Fibroblast of upper back skin (primary cell): Measurements from ENCODE around the gene ALDH3B1.

Source experiments
- DNase-seq: peaks from one replicate; pipeline ENCODE4 v3.0.0-alpha.2; 2013

Gene ALDH3B1

DNA sequence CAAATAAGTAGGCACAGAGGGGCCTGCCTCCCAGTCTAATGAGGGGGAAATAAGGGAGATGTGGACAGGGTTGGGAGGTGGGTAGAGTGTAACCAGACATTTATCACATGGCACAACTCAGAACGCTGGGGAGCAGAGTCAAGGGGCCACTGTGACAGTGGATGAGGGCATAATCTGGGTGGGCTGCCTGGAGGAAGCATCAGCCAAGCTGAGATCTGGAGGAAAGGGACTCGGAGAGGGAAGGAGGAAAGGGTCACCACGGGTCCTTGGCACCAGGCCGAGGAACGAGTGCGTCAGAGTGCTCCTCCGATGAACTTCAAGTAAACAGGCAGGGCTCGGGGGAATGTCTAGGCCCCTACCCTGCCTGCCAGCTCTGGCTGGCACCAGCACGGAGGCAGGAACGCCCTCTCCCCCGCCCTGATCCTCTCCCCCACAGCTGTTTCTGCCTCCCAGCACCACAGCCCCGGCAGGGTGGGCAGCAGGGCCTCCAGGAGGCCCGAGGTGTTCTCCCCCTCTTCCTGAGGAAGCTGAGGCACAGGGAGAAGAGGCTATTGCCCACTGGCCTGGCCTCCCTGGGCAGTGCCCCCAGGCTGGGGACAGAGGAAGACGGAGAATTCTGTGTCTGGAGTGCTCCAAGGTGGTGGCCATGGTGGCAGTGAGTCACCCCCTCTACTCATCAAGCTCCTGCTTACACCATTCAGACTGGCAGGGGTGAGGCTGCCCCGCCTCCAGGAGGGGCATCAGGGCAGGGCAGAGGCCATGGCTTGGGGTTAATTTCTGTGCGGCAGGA is 4.2 kb downstream of the ALDH3B1 start:
- DNase-seq: peak; percentile 29

DNA sequence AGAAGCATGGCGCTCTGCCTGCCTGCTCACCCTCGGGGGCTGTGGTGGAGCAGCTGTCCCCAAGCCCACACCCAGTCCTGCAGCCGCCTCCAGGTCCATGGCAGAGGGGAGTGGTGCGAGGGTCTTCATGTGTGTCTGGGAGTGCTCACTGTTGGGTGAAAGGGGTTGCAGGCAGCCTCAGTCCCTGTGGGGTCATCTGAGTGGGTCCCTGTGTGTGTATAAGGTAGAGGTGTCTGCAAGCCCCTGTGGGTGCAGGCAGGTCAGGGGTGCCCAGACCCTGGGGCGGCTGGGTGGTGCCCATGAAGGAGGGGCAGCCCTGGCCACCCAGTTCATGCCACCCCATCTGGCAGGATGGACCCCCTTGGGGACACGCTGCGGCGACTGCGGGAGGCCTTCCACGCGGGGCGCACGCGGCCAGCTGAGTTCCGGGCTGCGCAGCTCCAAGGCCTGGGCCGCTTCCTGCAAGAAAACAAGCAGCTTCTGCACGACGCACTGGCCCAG is 4.9 kb downstream of the ALDH3B1 start:
- no peak for DNase-seq

DNA sequence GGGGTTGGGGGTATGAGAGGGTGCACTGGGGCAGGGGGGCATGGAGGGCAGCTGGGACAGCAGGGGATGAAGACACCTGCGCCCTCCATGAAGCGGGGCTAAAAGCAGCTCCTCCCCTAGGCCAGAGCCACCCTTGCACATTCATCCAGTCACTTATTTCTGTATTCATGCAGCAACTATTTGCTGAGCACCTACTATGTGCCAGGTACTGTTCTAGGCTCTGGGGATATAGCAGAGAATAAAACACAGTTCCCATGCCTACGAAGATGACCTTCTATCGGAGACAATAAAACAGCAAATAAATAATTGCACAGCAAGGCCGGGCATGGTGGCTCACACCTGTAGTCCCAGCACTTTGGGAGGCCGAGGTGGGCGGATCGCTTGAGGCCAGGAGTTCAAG is 5.3 kb downstream of the ALDH3B1 start:
- no peak for DNase-seq

DNA sequence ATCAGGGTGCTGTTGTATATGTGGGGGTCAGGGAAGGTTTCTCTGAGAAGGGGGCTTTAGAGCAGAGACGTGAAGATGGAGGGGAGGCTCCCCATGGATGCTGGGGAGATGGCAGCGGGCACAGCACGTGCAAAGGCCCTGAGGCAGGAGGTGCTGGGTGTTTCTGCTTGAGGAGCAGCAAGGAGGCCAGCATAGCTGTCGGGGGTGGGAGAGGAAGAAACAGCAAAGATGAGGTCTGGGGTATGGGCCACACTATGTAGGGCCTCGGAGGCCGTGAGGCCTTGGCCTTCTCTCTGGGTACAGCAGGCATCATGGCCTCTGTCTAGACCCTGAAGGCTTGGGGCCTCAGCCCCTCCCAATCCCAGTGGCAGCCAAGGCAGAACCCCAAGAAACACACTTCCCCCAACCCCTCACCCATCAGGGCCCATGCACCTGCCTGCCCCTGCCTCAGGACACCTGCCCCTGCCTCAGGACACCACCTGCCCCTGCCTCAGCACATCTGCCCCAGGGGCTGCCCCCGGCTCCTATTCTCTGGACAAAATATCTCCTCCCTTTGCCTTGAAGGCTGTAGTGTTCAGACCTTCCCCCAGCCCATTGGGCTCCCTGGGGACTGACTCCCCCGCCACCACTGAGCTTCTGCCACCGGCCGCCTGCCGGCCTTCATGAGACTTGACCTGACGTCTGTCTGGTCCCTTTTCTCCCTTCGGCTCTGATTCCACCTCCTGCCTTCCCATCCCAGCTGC is 6.2 kb downstream of the ALDH3B1 start:
- no peak for DNase-seq

DNA sequence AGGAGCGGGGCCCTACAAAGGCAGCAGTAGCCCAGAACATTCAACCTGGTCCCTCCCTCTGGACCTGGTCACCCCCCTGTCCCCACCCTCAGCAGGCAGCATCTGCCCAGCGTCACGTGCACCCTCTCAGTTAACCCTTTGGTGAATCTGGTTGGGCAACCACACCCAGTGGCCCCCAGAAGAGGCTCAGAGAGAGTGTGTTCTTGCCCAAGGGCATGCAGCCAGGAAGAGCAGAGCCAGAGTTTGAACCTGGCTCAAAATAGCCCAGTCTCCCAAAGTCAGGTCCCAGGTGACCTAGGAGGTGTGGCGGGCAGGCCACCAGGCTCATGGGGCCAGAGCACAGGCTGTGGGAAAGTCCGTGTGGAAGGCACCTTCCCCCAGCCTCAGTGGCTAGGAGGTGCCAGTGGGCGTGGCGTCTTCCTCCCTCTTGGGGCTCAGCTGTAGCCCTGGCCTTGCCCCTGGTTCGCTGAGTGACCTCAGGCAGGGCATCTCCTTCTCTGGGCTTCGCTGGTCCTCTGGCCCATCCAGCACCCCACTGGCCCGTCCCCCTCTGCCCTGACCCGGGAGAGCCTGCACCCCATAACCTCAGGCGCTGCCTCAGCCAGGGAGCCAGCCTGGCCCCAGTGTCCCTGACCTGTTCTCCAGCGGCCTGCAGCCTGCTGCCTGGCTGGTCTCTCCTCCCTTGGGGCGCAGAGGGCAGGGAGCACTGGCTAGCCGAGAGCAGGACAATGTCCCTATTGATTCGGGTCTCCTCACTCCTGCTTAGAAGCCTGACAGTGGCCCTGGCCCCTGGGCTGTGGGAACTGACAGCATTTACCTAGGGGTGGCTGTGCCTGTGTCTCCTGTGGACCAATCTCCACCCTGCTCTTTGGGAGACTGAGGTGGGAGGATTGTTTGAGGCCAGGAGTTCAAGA is 7.0 kb downstream of the ALDH3B1 start:
- no peak for DNase-seq

DNA sequence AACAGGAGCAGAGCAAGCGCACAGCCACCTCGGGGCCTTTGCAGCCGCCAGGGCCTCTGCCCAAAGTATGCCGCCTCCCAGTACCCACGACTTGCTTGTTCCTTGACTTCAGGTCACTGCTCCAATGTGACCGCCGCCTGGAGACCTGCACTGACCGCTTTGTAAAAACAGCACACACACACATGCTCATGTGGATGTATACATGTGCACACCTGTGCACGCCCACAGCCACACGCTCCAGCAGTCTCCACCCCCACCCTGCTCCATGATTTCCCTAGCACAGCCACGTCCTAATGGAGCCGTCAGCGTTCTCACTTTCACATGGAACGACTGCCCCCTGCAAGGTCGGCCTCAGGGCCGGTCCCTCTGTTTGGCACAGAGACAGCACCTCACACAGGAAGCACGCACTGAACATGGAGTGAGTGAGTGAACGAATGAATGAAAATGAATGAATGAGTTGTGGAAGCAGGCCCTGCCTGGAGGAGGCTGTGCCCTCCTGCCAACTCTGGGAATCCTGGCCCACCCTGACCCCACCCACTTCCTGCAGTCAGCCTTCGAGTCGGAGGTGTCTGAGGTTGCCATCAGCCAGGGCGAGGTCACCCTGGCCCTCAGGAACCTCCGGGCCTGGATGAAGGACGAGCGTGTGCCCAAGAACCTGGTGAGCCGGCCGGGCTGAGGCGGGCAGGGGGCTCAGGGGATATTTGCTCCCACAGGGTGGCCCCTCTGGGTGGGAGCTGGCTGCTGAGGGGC is 8.0 kb downstream of the ALDH3B1 start:
- DNase-seq: no peak

DNA sequence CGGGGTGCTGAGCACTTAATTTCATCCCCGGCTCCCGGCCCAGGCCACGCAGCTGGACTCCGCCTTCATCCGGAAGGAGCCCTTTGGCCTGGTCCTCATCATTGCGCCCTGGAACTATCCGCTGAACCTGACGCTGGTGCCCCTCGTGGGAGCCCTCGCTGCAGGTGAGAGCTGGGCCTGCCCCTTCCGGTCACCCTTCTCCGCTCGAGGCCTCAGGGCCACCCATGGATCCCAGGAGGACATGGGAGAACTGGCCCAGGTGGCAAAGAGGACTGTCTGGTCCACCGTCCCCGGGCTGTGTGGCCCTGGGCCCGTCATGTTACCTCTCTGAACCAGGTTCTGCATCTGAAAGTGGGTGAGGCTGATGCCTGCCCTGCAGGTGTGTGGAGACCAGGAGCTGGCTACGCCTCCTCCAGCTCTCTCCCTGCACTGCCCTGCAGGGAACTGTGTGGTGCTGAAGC is 8.6 kb downstream of the ALDH3B1 start:
- DNase-seq: no peak

DNA sequence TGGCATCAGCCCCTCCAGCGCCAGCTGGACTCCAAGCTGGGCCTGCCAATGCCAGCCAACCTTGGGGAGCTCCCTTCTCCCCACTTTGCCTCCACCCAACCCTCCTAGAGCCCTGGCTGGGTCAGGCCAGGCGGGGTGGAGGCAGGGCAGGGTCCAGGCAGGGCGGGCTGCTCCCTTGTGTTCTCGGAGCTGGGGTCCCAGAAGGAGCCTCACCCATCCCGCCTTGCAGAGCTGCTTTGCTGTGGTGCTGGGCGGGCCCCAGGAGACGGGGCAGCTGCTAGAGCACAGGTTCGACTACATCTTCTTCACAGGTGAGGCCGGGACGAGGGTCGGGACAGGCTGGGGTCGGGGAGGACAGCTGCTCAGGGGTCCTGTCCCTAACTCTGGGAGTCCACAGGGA is 9.4 kb downstream of the ALDH3B1 start:
- no peak for DNase-seq

DNA sequence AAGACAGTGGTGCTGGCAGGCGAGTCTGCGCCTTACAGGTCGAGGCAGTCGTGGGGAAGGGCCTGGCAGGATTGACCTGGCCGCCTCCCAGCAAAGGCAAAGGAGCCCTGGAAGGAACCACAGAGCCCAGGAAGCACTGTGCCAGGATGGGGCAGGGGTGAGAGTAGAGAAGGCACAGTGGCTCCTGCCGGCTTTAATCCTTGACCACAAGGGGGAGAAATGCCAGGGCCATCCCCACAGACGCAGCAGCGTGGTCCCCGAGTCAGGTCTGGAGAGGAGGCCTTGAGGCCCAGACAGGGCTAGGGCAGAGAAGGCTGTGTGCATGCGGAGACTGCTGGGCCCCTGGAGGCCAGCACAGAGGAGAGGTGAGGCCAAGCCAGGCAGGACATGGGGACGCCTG is 10.4 kb downstream of the ALDH3B1 start:
- peak; percentile 25 for DNase-seq

DNA sequence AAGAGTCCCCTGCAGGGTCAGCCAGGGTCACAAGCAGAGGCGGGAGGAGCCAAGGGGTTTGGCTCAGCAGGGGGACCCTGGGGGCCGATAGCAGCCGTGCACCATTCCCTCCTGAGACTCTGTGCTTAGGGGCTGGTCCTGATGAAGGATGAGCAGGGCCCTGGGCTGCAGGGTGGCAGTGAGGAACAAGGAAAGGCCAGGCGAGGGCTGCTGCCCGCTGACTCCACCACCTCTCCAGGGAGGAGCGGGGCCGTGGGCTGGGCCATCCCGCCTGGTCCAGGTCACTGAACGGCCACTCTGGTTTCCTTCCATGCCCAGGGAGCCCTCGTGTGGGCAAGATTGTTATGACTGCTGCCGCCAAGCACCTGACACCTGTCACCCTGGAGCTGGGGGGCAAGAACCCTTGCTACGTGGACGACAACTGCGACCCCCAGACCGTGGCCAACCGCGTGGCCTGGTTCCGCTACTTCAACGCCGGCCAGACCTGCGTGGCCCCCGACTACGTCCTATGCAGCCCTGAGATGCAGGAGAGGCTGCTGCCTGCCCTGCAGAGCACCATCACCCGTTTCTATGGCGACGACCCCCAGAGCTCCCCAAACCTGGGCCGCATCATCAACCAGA is 11.2 kb downstream of the ALDH3B1 start:
- no peak for DNase-seq

DNA sequence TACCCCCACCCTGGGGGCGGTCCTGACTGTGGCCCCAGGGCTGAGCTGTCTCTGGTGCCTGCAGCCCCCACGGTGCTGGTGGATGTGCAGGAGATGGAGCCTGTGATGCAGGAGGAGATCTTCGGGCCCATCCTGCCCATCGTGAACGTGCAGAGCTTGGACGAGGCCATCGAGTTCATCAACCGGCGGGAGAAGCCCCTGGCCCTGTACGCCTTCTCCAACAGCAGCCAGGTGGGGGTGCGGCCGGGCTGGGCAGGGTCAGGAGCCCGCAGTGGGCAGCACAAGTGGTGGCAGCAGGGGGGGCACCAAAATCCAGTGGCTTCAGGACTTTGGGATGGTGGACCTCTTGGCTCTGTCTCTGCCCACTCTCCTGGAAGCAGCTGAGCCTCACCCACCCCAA is 12.4 kb downstream of the ALDH3B1 start:
- no peak for DNase-seq

DNA sequence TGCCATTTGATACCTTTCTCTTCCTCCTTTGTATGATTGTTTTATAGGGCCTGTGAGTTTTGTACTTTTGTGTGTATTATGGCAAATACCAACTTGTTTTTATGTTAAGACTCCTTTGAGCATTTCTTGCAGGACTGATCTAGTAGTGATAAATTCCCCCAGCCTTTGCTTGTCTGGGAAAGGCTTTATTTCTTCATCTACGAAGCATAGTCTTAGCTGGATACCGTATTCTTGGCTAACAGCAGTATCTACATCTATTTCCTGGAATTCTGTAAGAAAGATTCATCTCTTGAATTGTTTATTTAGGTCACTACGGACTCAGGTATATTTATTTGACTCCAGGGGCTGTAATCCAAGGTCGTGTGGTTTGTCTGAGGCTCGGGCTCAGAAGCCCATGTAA is 14.4 kb downstream of the ALDH3B1 start:
- DNase-seq: no peak

DNA sequence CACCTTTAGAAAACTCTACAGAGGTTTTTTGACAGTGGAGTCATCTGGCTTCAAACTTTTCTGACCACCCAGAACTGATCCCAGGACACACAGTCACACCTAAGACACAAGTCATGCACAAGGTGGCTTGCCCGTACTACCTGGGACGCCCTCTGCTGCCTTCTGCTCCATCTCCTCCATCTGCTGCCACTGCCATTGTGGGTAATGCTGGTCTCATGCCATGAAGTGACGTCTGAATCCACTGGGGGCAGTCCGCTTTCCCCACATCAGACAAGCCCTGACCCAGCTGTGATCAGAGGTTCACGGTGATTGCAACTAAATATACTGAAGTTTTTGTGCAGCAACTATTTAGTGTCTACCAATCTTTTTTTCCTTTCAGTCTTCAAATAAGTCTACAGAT is 14.9 kb downstream of the ALDH3B1 start:
- no peak for DNase-seq

DNA sequence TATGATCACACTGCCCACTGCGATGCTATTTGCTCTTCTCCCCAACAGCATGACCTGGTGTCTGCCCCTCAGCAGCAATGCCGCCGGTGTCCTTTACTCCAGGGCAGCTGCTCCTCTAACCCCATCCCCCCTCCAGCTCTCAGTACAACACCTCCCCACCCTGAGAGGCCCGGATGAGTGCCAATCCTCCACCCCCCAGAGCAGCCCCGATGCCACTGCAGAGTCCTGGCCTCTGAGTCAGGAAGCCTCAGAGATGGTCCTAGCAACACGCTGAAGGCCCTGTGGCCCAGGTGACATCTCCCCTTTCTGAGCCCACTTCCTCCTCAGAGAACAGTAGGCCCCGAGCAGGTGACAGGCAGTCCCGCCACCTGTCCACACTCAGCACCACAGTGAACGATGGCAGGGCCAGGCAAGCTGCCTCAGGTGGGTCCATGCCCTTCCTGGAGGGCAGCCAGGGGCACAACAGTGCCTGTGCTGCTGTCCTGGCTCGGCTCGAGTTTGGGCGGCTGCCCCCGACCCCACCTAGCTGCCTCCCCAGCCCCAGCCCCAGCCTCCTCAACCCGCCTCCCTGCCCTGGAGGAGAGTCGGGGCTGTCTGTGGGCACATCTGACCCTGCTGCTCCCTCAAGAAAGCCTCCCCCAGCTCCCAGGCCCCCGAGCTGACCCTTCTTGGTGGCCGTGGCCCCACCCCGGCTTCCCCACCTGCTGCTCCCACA is 16.4 kb downstream of the ALDH3B1 start:
- no peak for DNase-seq

DNA sequence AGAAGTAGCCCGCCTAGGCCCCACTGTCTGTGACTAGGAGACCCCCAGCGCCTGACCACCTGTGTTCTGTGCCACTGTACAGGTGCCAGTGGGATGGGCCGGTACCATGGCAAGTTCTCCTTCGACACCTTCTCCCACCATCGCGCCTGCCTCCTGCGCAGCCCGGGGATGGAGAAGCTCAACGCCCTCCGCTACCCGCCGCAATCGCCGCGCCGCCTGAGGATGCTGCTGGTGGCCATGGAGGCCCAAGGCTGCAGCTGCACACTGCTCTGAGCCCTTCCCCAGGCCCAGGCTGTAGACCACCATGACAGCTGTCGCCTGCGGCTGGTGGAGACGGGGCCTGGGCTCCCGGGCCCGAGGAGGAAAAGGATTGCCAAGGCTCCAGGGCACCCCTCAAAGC is 17.5 kb downstream of the ALDH3B1 start:
- DNase-seq: no peak

DNA sequence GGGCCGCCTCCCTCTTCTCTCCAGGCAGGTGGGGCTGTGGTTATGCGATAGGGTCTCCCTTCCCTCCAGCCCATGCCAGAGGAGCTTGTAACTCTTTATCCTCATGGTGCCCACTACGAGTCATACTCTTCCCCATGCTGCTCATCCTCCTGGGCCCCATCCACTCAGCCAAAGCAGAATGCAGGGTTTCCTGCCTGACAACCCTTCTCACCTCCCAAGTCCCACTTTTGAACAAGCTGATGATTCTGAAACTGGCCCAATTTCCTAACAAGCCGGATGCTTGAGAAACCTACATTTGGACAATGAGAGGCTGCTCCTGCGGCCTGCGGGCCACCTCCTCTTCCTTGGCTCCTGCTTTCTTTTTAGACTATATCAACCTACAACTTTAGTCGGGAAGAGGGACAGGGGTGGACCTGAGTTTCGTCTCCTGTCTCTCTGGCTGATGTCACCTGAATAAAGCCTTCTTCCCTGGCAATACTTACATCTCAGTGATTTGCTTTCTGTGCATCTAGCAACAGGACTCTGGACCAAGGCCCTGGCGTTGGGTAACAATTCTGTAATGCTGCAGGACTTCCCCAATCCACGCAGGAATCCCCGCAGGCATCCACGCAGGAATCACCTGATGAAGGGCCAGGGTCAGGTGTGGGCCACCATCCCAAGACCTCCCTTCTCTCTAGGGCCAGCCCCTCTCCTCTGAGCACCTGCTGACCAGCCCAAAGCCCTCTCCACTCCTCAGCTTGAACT is 18.8 kb downstream of the ALDH3B1 start:
- peak; percentile 46 for DNase-seq

DNA sequence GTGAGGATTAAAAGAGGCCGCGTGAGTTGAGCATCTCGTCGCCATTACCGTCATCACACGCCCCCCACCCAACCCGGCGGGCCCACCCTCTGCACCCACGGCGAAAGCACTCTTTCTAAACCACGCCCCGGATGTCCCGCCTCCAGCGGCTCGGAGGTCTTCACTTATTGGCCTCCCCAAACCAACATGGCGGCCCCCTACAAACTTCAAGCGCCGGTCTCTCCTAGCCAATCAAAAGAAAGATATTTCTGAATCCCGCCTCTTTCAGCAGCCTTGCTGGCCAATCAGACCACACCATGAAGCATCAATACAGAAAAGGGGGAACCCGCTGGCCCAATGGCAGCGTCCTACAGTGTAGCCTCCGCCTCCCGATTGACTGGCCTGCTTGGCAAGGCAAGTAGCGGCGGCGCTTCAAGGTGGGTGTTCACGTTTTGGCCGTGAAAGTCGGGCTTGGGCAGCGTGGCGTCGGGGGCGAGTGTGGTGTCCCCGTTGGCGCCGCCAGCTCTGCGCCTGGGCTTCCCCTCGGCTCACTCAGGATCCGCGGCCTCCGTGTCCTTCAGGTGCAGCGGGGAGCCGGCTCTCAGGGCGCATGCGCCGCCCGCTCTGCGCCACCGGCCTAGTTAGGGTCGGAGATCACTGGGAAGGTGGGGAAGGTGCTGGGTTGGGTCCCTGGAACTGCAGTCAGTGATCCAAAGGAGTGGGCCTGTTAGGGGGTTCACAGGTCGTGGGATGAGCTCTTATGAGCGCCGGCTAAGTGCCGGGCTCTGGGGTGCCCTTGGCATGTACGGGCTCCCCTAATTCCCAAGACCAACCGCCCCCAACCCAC is 20.4 kb downstream of the ALDH3B1 start, which contains the start of gene NDUFS8:
TSS of gene NDUFS8 (plus strand) at position 364 of the 826 bp plus-strand sequence. CDS start 1,471 bp downstream, outside the sequence.
- DNase-seq: peak; percentile 99

DNA sequence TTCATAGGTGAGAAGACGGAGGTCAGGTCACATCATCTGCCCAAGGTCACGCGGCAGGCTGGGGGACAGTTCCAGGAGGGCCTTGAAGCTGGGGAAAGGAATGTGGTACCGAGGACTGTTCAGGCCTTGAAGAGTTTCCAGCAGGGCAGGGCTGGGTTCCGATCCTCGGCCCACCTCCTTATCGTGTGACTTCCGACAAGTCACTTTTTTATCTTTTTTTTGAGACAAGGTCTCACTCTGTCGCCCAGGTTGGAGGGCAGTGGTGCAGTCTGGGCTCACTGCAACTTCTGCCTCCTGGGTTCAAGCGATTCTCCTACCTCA is 21.0 kb downstream of the ALDH3B1 start:
- no peak for DNase-seq

DNA sequence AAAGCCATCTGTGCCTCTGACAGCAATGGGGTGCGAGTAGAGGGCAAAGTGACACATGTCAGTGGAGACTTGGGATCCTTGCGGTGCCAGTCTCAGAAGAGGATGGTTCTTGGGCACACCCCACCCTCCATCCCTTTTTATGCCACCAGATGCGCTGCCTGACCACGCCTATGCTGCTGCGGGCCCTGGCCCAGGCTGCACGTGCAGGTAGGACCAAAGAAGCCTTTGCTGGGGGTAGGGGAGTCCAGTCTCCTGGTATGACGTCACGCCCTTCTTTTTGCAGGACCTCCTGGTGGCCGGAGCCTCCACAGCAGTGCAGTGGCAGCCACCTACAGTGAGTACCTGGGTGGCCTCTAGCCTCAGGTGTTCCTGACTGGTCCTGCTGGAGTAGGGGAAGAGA is 21.9 kb downstream of the ALDH3B1 start:
- DNase-seq: no peak
